GM12891 (cell line): ENCODE measurements around the gene DOCK10.

ENCODE experiments used
- PAX5 ChIP-seq: IDR thresholded peaks from 2 replicates; pipeline ENCODE4 v1.6.1; 2011; ENCODE audit warnings: low read length, moderate library complexity, mild to moderate bottlenecking; ENCODE audit not compliant: insufficient read depth, severe bottlenecking
- POLR2A ChIP-seq: IDR thresholded peaks from 2 replicates; pipeline ENCODE4 v1.6.1; 2011; ENCODE audit warnings: low read depth, low read length, control low read depth
- POLR2AphosphoS5 ChIP-seq: IDR thresholded peaks from 2 replicates; pipeline ENCODE4 v1.6.1; 2011; ENCODE audit warnings: low read depth, low read length, control low read depth
- SPI1 ChIP-seq: IDR thresholded peaks from 2 replicates; pipeline ENCODE4 v1.6.1; 2011; ENCODE audit warnings: low read depth, low read length, control low read depth
- TAF1 ChIP-seq: IDR thresholded peaks from 2 replicates; pipeline ENCODE4 v1.6.1; 2011; ENCODE audit warnings: low read depth, low read length, control low read depth

DNA sequence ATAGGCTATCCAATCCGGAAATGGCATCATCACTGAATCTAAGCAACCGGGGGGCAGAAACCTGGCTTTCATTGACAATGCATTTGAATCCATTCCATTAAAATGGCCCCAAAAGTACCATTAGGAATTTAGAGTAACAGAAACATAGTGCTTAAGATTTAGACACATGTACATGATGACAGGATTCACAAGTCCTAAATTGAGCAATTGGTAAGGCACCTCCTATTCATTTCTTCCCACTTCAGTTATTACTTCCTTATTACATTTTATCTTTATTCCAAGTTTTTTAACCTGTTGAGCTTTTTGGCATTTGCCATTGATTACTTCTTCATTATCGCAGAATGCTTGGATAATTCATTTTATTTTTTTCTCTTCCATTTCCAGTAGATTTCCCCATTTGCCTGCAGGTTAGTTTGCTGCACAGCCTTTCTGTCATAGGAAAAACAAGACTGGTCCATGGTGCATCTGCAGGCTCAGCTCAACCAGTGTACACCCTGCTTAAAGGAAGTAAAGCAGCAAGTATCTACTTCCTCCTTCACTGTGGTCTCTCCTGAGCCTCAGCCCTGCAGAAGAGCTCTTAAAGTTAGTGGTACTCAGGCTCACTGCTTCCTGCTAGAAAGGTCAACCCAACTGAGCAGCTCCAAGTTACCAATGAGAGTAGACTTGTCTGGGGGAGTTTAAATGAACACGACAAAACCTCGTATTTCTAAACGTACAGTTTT lies 89.2 kb downstream of the DOCK10 start:
- TF ChIP-seq POLR2AphosphoS5 (no peak), POLR2A (no peak), SPI1 (peak; percentile 37; the same call in 1 of the 2 replicates), TAF1 (no peak), PAX5 (no peak)
